A673 (cell line): ENCODE measurements around the gene AGAP5.

ENCODE experiments used
- EZH2 ChIP-seq: fragments of 200-600 bp; sonication (generic); IDR thresholded peaks from 2 replicates; pipeline ENCODE4 v1.6.1; 2017; ENCODE audit warnings: borderline replicate concordance, low read depth, mild to moderate bottlenecking, mixed read lengths, antibody characterized with exemption, low read length; ENCODE audit not compliant: poor library complexity, severe bottlenecking
- TF ChIP-seq, protein P1 (sequence below): fragments of 300-800, 200-600 bp; sonication (generic); conservative IDR thresholded peaks from 2 replicates; pipeline ENCODE4 v1.5.1; 2017; ENCODE audit warnings: low read depth, mild to moderate bottlenecking, antibody characterized with exemption, low read length, moderate library complexity, mixed read lengths

GRCh38 chr10:73645251-73645650 is 52.7 kb downstream of the AGAP5 start:
- TF ChIP-seq, protein P1, sequence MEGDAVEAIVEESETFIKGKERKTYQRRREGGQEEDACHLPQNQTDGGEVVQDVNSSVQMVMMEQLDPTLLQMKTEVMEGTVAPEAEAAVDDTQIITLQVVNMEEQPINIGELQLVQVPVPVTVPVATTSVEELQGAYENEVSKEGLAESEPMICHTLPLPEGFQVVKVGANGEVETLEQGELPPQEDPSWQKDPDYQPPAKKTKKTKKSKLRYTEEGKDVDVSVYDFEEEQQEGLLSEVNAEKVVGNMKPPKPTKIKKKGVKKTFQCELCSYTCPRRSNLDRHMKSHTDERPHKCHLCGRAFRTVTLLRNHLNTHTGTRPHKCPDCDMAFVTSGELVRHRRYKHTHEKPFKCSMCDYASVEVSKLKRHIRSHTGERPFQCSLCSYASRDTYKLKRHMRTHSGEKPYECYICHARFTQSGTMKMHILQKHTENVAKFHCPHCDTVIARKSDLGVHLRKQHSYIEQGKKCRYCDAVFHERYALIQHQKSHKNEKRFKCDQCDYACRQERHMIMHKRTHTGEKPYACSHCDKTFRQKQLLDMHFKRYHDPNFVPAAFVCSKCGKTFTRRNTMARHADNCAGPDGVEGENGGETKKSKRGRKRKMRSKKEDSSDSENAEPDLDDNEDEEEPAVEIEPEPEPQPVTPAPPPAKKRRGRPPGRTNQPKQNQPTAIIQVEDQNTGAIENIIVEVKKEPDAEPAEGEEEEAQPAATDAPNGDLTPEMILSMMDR = no peak
- no peak for TF ChIP-seq EZH2
